ENCODE measurements around the gene SCN8A.
"Not testable (repeated sequence)": the region's sequence is repeated elsewhere in the genome, so short reads cannot be mapped to it uniquely, and the experiment has no call there.

SCN8A gene

DNA sequence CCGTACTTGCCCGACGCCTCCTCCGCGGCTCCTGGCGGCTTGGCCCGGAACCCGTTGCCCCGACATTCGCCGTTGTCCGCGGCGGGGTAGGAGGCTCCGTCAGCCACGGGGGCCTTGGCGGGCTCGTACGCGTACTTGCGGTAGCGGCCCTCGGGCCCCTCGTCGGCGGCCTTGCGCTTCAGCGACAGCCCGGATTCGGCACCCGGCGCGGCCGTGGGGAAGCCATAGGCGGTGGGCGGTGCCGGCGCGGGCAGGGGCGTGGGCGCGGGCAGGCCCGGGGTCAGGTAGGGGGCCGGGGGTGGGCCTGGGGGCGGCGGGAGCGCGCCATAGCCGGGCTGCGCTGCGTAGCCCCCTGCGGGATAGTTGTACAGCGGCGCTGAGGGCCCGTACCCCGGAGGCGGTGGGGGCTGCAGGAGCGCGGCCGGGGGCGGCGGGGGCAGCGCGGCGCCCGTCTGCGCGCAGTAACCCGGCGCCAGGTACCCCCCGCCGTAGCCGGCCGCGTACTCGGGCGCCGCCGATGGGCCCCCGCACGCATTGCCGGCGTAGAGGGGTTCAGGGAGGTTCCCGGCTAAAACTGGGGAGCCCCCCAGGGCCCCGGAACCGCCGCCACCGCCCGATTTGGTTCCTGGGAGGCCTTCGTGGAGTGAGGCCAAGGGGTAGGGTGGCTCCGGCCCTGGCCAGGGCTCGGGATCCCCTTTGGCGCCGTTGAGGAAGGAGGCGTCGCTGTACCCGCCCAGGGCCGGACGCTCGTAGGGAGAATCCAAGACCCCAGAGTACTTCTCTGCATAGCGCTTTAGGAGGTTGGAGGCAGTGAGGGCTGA is 230.6 kb downstream of the SCN8A start:
- Histone ChIP-seq H3K4me3 (ENCODE audit: low read length in 2 of 2) (peak overlapping the region in 1 of 2 donors; percentile 66), H3K36me3 (ENCODE audit: control insufficient read depth in 2 of 2, insufficient read depth in 2 of 2, low read length in 2 of 2) (no peaks in the 10 kb centered on the region), H3K27ac (ENCODE audit: low read length) (no peak overlapping the region), H3K9ac (ENCODE audit: low read length in 2 of 2) (peak overlapping the region in 1 of 2 donors; percentile 22), H3K27me3 (ENCODE audit: control insufficient read depth in 1 of 2, insufficient read depth in 2 of 2, low read length in 2 of 2) (peaks cover 14 to 37% of the 10 kb centered on the region in 2 donors), H3K9me3 (ENCODE audit: control insufficient read depth in 2 of 2, low read length in 2 of 2) (no peaks in the 10 kb centered on the region), H3K4me1 (ENCODE audit: control insufficient read depth, insufficient read depth, low read length) (peaks cover 5% of the 10 kb centered on the region)

DNA sequence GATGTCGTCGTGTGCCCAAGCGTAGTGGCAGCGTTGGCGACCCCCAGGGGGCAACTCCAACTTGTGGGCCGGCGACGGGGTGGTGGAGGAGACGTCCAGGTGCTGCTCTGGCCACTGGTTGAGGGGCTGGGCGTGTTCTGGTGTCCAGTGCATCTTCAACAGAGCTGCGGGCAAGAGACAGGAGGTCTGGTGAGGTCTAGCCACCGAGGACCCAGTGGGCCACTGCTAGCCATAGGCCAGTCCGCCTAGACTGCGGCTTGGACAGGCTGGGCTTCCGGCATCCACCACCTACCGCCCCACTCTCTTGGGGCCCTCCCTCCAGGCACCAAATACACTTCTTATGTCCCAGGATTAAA is 231.2 kb downstream of the SCN8A start:
- no peaks in the 10 kb centered on the region for H3K36me3 ChIP-seq (ENCODE audit: control insufficient read depth in 2 of 2, insufficient read depth in 2 of 2, low read length in 2 of 2)
- no peak overlapping the region for H3K4me3 ChIP-seq (ENCODE audit: low read length in 2 of 2)
- H3K4me1 ChIP-seq (ENCODE audit: control insufficient read depth, insufficient read depth, low read length): peaks cover 5% of the 10 kb centered on the region
- no peaks in the 10 kb centered on the region for H3K9me3 ChIP-seq (ENCODE audit: control insufficient read depth in 2 of 2, low read length in 2 of 2)
- no peak overlapping the region for H3K9ac ChIP-seq (ENCODE audit: low read length in 2 of 2)
- peaks cover 13 to 33% of the 10 kb centered on the region in 2 donors for H3K27me3 ChIP-seq (ENCODE audit: control insufficient read depth in 1 of 2, insufficient read depth in 2 of 2, low read length in 2 of 2)
- H3K27ac ChIP-seq (ENCODE audit: low read length): no peak overlapping the region

DNA sequence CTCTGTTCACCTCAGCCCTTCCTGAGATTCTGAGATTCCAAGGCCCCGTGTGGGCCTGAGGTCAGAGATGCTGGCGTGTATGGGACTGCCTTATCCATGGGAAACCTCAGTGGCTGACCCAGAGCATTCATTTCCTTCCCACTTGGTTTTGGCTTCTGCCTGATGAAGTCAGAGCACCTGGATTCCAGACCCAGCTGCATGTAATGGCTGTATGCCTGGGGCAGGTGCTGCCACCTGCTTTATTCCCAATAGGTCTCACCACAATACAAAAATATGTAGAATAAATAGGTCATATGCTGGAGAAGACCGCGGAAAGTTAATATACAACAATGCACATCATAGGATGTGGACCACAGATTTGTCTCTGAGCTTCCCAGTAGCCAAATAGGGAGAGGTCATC is 231.9 kb downstream of the SCN8A start:
- H3K4me3 ChIP-seq (ENCODE audit: low read length in 2 of 2): no peak overlapping the region
- no peaks in the 10 kb centered on the region for H3K9me3 ChIP-seq (ENCODE audit: control insufficient read depth in 2 of 2, low read length in 2 of 2)
- peaks cover 5% of the 10 kb centered on the region for H3K4me1 ChIP-seq (ENCODE audit: control insufficient read depth, insufficient read depth, low read length)
- H3K36me3 ChIP-seq (ENCODE audit: control insufficient read depth in 2 of 2, insufficient read depth in 2 of 2, low read length in 2 of 2): no peaks in the 10 kb centered on the region
- H3K27ac ChIP-seq (ENCODE audit: low read length): no peak overlapping the region
- no peak overlapping the region for H3K9ac ChIP-seq (ENCODE audit: low read length in 2 of 2)
- H3K27me3 ChIP-seq (ENCODE audit: control insufficient read depth in 1 of 2, insufficient read depth in 2 of 2, low read length in 2 of 2): peaks cover 8 to 29% of the 10 kb centered on the region in 2 donors

DNA sequence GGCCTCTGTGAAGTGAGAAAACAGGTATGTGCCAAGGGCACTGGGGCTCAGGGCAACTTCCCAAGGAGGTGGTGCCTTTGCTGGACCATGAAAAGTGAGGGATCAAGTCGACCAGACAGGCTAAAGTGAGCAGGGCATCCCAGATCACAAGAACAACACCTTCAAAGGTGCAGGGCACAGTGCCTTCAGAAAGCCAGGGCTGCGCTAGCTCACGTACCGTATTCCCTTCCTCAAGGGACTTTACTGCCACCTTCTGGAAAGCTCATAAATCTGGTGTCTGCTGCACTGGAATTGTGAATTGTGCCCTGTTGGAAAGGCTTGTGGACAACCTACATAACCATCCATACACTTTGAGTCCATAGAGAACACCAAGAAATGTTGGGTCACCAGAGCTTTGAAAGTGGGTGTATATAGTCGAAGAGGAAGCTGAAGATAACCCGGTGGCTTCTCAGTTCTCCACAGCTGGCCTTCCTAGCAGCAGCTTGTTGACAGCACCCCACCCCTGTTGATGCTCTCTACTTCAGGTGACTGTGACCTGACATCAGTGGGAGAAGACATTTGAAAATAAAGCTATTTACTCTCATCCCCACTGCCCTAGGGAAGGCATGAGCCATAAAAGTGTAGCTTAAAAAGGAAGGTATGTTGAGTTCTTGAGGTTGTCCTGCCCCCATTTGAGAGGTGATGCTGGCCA is 233.0 kb downstream of the SCN8A start:
- no peak overlapping the region for H3K27ac ChIP-seq (ENCODE audit: low read length)
- no peaks in the 10 kb centered on the region for H3K9me3 ChIP-seq (ENCODE audit: control insufficient read depth in 2 of 2, low read length in 2 of 2)
- H3K36me3 ChIP-seq (ENCODE audit: control insufficient read depth in 2 of 2, insufficient read depth in 2 of 2, low read length in 2 of 2): no peaks in the 10 kb centered on the region
- no peak overlapping the region for H3K9ac ChIP-seq (ENCODE audit: low read length in 2 of 2)
- H3K4me3 ChIP-seq (ENCODE audit: low read length in 2 of 2): no peak overlapping the region
- peaks cover 5% of the 10 kb centered on the region for H3K4me1 ChIP-seq (ENCODE audit: control insufficient read depth, insufficient read depth, low read length)
- peaks cover 4 to 23% of the 10 kb centered on the region in 2 donors for H3K27me3 ChIP-seq (ENCODE audit: control insufficient read depth in 1 of 2, insufficient read depth in 2 of 2, low read length in 2 of 2)

DNA sequence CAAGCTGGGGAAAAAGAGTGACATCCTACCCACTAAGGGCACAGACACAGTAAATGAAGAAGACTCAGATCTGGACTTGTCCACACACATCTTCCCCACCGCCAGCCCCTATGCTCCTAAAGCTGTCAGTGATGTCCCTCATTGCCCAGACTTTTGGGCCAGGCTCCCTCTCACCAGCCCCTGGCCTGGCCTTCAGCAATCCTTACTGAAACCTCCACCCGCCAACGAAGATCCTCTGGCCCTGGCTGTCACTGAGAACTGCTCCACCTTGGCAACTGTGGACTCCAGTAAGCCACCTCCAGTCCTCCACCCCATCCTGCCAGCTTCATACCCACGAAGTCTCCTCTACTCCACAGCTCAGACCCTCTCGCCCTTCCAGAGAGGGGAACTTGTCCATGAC is 234.2 kb downstream of the SCN8A start:
- H3K9me3 ChIP-seq (ENCODE audit: control insufficient read depth in 2 of 2, low read length in 2 of 2): no peaks in the 10 kb centered on the region
- no peak overlapping the region for H3K4me3 ChIP-seq (ENCODE audit: low read length in 2 of 2)
- H3K36me3 ChIP-seq (ENCODE audit: control insufficient read depth in 2 of 2, insufficient read depth in 2 of 2, low read length in 2 of 2): no peaks in the 10 kb centered on the region
- H3K9ac ChIP-seq (ENCODE audit: low read length in 2 of 2): no peak overlapping the region
- peaks cover 3 to 13% of the 10 kb centered on the region in 2 donors for H3K27me3 ChIP-seq (ENCODE audit: control insufficient read depth in 1 of 2, insufficient read depth in 2 of 2, low read length in 2 of 2)
- no peak overlapping the region for H3K27ac ChIP-seq (ENCODE audit: low read length)
- H3K4me1 ChIP-seq (ENCODE audit: control insufficient read depth, insufficient read depth, low read length): no peaks in the 10 kb centered on the region

DNA sequence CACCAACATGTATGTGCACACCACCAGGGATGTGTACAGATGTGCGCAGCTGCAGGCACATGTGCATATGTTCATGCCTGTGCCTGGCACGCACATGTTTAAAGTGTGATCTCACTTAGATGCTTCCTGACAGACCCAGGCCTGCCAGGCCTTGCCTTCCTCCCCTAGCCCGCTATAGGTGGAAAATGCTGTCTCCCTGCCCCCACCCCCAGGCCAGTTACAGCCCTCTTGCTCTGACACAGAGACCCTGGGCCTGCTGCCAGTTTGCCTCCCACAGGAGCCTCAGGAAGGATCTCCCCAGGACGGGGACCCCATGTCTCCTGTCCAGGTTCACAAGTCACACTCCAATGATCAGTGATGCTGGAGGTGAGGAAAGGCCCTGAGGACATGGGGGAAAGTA is 235.8 kb downstream of the SCN8A start:
- H3K27ac ChIP-seq (ENCODE audit: low read length): no peak overlapping the region
- no peaks in the 10 kb centered on the region for H3K36me3 ChIP-seq (ENCODE audit: control insufficient read depth in 2 of 2, insufficient read depth in 2 of 2, low read length in 2 of 2)
- no peak overlapping the region for H3K9ac ChIP-seq (ENCODE audit: low read length in 2 of 2)
- H3K4me1 ChIP-seq (ENCODE audit: control insufficient read depth, insufficient read depth, low read length): no peaks in the 10 kb centered on the region
- H3K4me3 ChIP-seq (ENCODE audit: low read length in 2 of 2): no peak overlapping the region
- peaks cover 2 to 3% of the 10 kb centered on the region in 2 donors for H3K27me3 ChIP-seq (ENCODE audit: control insufficient read depth in 1 of 2, insufficient read depth in 2 of 2, low read length in 2 of 2)
- no peaks in the 10 kb centered on the region for H3K9me3 ChIP-seq (ENCODE audit: control insufficient read depth in 2 of 2, low read length in 2 of 2)

DNA sequence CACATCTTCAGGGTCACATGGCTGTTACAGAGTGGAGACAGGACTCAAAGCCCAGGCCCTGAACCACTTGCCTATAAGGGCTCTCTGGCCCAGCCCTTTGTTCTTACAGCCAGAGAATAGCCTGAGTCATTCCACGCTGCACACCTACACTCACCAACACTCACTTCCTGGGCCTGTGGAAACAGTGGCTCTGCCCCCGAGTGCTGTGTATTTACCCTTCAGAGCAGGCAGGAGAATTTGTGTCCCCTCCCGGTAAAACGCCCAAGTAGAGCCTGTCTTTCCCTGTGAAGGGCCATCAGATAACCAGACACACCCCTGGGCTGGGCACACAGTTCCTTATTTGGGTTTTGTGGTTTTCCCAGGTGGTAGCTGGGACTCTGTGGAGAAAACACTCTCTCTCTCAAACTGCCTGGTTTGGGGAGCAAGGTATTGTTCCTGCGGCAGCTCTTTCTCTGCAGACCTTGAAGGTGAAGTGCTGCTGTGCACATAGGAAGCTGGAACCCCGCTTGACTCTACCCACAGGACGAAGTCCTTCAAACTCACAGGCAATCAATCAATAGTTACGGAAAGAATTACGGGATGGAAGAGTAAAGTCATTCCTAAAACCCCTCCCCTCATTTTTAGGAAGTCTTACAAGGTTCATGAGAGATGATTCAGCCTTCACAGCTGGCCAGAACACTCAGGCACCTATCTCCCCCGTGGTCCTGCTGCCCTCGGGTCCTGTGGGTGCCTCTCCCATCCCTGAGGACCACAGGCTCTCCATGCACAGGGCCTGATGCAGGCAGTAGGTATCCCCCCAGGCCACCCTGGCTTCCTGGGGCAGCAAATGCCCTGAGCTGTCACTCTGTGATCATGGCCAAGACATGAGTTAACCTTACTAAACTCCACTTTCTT is 237.1 kb downstream of the SCN8A start:
- no peaks in the 10 kb centered on the region for H3K4me1 ChIP-seq (ENCODE audit: control insufficient read depth, insufficient read depth, low read length)
- H3K27ac ChIP-seq (ENCODE audit: low read length): no peak overlapping the region
- no peaks in the 10 kb centered on the region for H3K9me3 ChIP-seq (ENCODE audit: control insufficient read depth in 2 of 2, low read length in 2 of 2)
- H3K4me3 ChIP-seq (ENCODE audit: low read length in 2 of 2): no peak overlapping the region
- no peak overlapping the region for H3K9ac ChIP-seq (ENCODE audit: low read length in 2 of 2)
- H3K36me3 ChIP-seq (ENCODE audit: control insufficient read depth in 2 of 2, insufficient read depth in 2 of 2, low read length in 2 of 2): no peaks in the 10 kb centered on the region
- peaks cover 2 to 6% of the 10 kb centered on the region in 2 donors for H3K27me3 ChIP-seq (ENCODE audit: control insufficient read depth in 1 of 2, insufficient read depth in 2 of 2, low read length in 2 of 2)

DNA sequence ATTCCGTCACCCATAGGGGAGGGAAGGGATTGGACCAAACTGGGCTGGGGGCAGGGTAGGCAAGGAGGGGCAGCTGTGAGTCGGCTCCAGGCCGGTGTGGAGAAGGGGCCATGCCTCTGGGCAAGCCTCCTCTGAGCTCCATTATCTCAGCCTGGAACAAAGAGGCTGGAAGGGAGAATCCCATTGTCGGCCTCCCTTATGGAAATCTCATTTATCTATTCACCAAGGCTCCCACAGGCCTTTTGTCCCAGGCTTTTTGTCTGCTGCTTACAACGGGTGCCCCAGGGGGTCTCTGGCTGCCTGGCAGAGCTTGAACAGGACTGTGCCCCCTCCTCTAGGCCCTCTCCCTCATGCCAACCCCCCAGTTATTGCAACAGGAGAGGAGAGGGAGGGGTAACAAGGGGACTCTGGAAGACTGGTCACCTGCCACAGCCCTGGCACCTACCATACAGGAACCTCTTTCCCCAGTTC is 238.0 kb downstream of the SCN8A start:
- Histone ChIP-seq H3K36me3 (ENCODE audit: control insufficient read depth in 2 of 2, insufficient read depth in 2 of 2, low read length in 2 of 2) (no peaks in the 10 kb centered on the region), H3K27ac (ENCODE audit: low read length) (no peak overlapping the region), H3K9me3 (ENCODE audit: control insufficient read depth in 2 of 2, low read length in 2 of 2) (no peaks in the 10 kb centered on the region), H3K9ac (ENCODE audit: low read length in 2 of 2) (no peak overlapping the region), H3K4me1 (ENCODE audit: control insufficient read depth, insufficient read depth, low read length) (no peaks in the 10 kb centered on the region), H3K27me3 (ENCODE audit: control insufficient read depth in 1 of 2, insufficient read depth in 2 of 2, low read length in 2 of 2) (peaks cover 0 to 15% of the 10 kb centered on the region in 2 donors), H3K4me3 (ENCODE audit: low read length in 2 of 2) (no peak overlapping the region)

DNA sequence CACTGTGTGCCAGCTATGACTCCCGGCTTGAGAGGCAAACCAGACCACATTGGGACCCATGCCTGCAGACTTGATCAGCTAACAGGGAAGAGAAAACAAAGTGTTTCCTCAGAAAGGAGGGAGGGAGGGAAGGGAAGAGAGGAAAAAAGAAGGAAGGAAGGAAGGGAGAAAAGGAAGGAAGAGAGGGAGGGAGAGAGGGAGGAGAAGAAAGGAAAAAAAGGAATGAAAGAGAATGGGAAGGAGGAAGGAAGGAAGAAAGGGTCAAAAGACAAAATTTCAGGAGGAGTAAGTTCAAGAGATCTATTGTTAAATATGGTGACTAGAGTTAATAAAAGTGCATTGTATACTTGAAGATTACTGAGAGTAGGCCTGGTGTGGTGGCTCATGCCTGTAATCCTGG is 238.6 kb downstream of the SCN8A start:
- no peak overlapping the region for H3K27ac ChIP-seq (ENCODE audit: low read length)
- H3K27me3 ChIP-seq (ENCODE audit: control insufficient read depth in 1 of 2, insufficient read depth in 2 of 2, low read length in 2 of 2): peaks cover 0 to 15% of the 10 kb centered on the region in 2 donors
- H3K9me3 ChIP-seq (ENCODE audit: control insufficient read depth in 2 of 2, low read length in 2 of 2): no peaks in the 10 kb centered on the region
- no peaks in the 10 kb centered on the region for H3K4me1 ChIP-seq (ENCODE audit: control insufficient read depth, insufficient read depth, low read length)
- no peaks in the 10 kb centered on the region for H3K36me3 ChIP-seq (ENCODE audit: control insufficient read depth in 2 of 2, insufficient read depth in 2 of 2, low read length in 2 of 2)
- no peak overlapping the region for H3K4me3 ChIP-seq (ENCODE audit: low read length in 2 of 2)
- H3K9ac ChIP-seq (ENCODE audit: low read length in 2 of 2): no peak overlapping the region

DNA sequence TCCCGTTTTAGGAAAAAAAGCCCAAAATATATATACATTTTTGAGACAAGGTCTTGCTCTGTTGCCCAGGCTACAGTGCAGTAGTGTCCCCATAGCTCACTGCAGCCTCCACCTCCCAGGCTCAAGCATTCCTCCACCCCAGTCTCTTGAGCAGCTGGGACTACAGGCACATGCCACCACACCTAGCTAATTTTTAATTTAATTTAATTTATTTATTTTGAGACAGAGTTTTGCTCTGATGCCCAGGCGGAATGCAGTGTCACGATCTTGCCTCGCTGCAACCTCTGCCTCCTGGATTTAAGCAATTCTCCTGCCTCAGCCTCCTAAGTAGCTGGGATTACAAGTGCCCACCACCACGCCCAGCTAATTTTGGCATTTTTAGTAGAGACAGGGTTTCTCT is 240.8 kb downstream of the SCN8A start:
- H3K27me3 ChIP-seq (ENCODE audit: control insufficient read depth in 1 of 2, insufficient read depth in 2 of 2, low read length in 2 of 2): peaks cover 7 to 21% of the 10 kb centered on the region in 2 donors
- H3K4me1 ChIP-seq (ENCODE audit: control insufficient read depth, insufficient read depth, low read length); H3K27ac ChIP-seq (ENCODE audit: low read length); H3K9ac ChIP-seq (ENCODE audit: low read length in 2 of 2); H3K36me3 ChIP-seq (ENCODE audit: control insufficient read depth in 2 of 2, insufficient read depth in 2 of 2, low read length in 2 of 2); H3K4me3 ChIP-seq (ENCODE audit: low read length in 2 of 2); H3K9me3 ChIP-seq (ENCODE audit: control insufficient read depth in 2 of 2, low read length in 2 of 2): not testable (repeated sequence)
